Activated CD4-positive, alpha-beta T cell treated with anti-CD3 and anti-CD28 coated beads for 36 hours (primary cell): ENCODE data around the gene GPX4. TPM values are rescaled to one million over a fixed set of nuclear protein-coding genes. Genes with fewer than 3 reads are reported as not detected.

Experiments
- ATAC-seq: fragments of 200-7000 bp; cut with Tn5 transposase; one replicate; pipeline ENCODE4 v1.10.0; 2021; ENCODE audit warnings: mild to moderate bottlenecking, moderate library complexity
- CTCF ChIA-PET: fragments of 350-600 bp; sonication (Branson Sonifier 250); formaldehyde crosslinking; loops from one replicate; lab custom pipeline; 2021; ENCODE audit warnings: antibody characterized with exemption; lab: Charles Lee
- POLR2A ChIA-PET: fragments of 350-600 bp; sonication (Branson Sonifier 250); formaldehyde crosslinking; loops from one replicate; lab custom pipeline; 2021; ENCODE audit warnings: antibody characterized with exemption, inconsistent platforms; lab: Charles Lee
- DNase-seq: peaks from one replicate; pipeline ENCODE4 v3.0.0-alpha.2; 2020
- H3K27ac Mint-ChIP-seq: one replicate; pipeline ENCODE4 v1.8.0; 2021; ENCODE audit warnings: mixed read lengths
- H3K27me3 Mint-ChIP-seq: one replicate; pipeline ENCODE4 v1.8.0; 2021; ENCODE audit warnings: mixed read lengths
- H3K36me3 Mint-ChIP-seq: one replicate; pipeline ENCODE4 v1.8.0; 2021; ENCODE audit warnings: low read depth, mixed read lengths
- H3K4me1 Mint-ChIP-seq: one replicate; pipeline ENCODE4 v1.8.0; 2021; ENCODE audit warnings: mixed read lengths
- H3K4me3 Mint-ChIP-seq: one replicate; pipeline ENCODE4 v1.8.0; 2021; ENCODE audit warnings: mild to moderate bottlenecking, moderate library complexity, mixed read lengths
- H3K9me3 Mint-ChIP-seq: one replicate; pipeline ENCODE4 v1.8.0; 2021; ENCODE audit warnings: low read depth, mixed read lengths
- intact Hi-C, 2 experiments: fragments of 100-400 bp; cut with DNase I in 1 of 2; cut with micrococcal nuclease in 1 of 2; formaldehyde crosslinking; loops; one replicate each; pipeline versions ENCODE4 v1.14.2 to v1.15.1; 2022 to 2024; cut with DNase I, micrococcal nuclease
- total RNA-seq, 2 experiments: library from RNA; stranded (reverse); gene quantifications; one replicate each; pipeline ENCODE4 v1.2.3, GENCODE V29; 2021

The GPX4 gene
- total RNA-seq, 2 experiments from 2014 or later = 192 to 218 TPM

DNA sequence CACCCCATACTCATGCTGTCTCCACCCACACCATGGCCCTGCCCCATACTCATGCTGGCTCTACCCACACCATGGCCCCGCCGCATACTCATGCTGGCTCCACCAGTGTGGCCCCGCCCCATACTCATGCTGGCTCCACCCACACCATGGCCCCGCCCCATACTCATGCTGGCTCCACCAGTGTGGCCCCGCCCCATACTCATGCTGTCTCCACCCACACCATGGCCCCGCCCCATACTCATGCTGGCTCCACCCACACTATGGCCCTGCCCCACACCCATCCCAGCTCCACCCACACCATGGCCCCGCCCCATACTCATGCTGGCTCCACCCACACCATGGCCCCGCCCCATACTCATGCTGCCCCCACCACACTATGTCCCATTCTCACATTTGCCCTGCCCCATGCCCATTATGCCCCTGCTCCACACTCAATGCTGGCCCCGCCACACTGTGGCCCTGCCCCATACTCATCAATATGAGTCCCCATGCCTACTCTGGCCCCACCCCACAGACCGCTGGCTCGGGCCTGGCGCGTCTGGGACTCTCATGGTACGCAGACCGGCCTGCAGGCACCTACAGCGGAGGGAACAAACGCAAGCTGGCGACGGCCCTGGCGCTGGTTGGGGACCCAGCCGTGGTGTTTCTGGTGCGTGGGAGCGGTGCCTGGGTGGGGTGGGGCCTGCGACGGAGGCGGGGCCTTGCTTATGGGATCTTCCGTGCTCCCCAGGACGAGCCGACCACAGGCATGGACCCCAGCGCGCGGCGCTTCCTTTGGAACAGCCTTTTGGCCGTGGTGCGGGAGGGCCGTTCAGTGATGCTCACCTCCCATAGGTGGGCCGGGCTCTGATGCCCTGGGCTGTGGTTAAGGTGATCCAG lies 40.5 kb upstream of the GPX4 start:
- Mint-ChIP-seq H3K27me3 (no peaks in the 10 kb centered on the region), H3K9me3 (no peaks in the 10 kb centered on the region), H3K4me1 (peaks cover 21% of the 10 kb centered on the region), H3K27ac (no peak overlapping the region), H3K4me3 (no peak overlapping the region), H3K36me3 (no peaks in the 10 kb centered on the region)
- ChIA-PET CTCF (interaction anchor here (0.5 to 1.2 kb wide), 2 partner anchors 23 to 24 kb away, joined by 3 to 4 read pairs; partner anchors contain the start of gene ABCA7), POLR2A (no interaction called here)
- DNase-seq = peak; percentile 84
- peak; percentile 28 for ATAC-seq
- intact Hi-C loops = loop anchor here in 1 of 2 experiments (1.0 to 10.0 kb wide), 2 partner anchors 201 to 792 kb away; no protein-coding TSS in a partner anchor

DNA sequence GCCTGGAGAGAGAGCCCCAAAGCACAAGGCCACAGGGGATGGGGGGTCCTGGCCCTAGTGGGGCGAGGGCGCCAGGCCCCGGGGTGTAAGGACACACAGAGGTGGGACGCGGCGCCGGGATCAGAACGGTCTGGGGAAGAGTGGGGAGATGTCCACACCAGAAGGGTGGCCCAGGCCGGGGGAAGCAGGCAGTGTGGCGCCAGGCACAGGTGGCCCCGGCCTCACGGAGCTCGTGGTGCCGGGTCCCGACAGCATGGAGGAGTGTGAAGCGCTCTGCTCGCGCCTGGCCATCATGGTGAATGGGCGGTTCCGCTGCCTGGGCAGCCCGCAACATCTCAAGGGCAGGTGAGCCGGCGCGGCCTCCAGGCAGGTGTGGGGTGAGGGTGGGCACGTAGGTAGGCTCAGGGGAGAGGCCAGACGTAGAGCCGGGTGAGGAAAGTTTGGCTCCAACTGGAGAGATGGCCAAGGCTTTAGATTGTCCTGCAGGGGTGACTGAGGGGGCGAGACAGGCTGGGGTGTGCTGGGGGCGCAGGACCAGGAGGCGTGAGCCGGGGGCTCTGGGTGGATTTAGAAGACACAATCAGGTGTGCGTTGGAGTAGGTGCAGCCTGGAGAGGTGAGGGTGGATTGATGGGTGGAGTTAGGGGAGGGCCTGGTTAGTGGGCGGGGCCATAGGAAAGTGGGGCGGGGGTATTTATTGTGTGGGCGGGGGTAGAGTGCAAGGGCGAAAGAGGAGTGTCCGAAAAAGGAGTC lies 39.7 kb upstream of the GPX4 start:
- CTCF ChIA-PET = interaction anchor here (0.6 to 3.3 kb wide), 12 partner anchors 12 to 197 kb away, joined by 3 to 26 read pairs (median 5); partner anchors contain the start of genes ABCA7, GPX4, RNU6-2 and TMEM259
- no peak for DNase-seq
- intact Hi-C loops = loop anchor here in 1 of 2 experiments (1.0 to 10.0 kb wide), 2 partner anchors 202 to 791 kb away; no protein-coding TSS in a partner anchor

DNA sequence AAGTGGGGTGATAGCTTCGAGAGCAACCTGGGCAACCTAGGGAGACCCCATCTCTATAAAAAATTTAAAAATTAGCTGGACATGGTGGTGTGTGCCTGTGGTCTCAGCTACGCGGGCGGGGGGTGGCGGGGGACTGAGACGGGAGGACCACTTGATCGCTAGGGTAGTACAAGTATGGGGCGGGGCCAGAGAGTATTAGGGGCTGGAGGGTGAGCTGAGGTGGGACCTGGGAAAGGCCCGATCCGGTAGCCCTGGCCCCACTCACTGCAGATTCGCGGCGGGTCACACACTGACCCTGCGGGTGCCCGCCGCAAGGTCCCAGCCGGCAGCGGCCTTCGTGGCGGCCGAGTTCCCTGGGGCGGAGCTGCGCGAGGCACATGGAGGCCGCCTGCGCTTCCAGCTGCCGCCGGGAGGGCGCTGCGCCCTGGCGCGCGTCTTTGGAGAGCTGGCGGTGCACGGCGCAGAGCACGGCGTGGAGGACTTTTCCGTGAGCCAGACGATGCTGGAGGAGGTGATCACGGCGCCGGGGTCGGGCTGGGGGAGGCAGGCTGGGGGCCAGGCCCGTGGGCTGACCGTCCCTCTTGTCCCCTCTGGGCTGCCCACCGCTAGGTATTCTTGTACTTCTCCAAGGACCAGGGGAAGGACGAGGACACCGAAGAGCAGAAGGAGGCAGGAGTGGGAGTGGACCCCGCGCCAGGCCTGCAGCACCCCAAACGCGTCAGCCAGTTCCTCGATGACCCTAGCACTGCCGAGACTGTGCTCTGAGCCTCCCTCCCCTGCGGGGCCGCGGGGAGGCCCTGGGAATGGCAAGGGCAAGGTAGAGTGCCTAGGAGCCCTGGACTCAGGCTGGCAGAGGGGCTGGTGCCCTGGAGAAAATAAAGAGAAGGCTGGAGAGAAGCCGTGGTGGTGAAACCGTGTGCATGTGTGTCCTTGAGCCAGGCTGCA lies 38.9 kb upstream of the GPX4 start:
- no peaks in the 10 kb centered on the region for H3K9me3 Mint-ChIP-seq

More for the DNA sequence above, 39.7 kb upstream of the GPX4 start:
- H3K4me1 Mint-ChIP-seq = peaks cover 27% of the 10 kb centered on the region
- H3K27me3 Mint-ChIP-seq = no peaks in the 10 kb centered on the region
- peaks cover 6% of the 10 kb centered on the region for H3K36me3 Mint-ChIP-seq
- no peak overlapping the region for H3K27ac Mint-ChIP-seq
- no peaks in the 10 kb centered on the region for H3K9me3 Mint-ChIP-seq
- H3K4me3 Mint-ChIP-seq = no peak overlapping the region
- no peak for ATAC-seq
- POLR2A ChIA-PET = interaction anchor here (1.0 kb wide), 2 partner anchors 24 to 43 kb away, joined by 3 to 4 read pairs; partner anchors contain the start of genes ABCA7 and RNU6-2

DNA sequence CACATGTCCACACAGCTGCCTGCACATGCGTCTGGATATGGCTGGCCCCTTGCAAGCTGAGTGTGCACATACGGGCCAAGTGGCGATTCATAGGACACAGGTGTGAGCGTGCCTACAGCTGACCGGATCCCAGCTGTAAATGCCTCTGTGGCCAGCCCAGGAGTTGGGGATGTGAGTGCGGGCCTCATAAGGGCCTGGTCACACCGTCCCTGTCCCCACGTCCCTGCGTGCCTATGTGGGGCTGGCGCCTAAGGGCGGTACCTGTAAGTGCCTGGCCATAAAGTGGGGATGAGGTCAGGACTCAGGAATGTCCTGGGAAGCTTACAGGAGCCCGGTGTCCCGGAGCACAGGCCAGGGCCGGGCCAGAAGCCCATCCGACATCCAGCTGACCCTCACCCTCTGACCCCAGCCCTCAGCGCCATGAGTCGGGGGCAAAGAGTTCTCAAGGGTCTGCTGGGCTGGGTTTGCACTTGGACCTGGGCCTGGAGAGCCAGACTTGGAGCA lies 38.1 kb upstream of the GPX4 start:
- Mint-ChIP-seq H3K27me3 (no peaks in the 10 kb centered on the region), H3K27ac (no peak overlapping the region)
- intact Hi-C loops = loop anchor here (2.0 to 10.0 kb wide), 9 partner anchors 37 to 789 kb away; partner anchors contain the start of genes ATP5F1D (in 1 of the 2), CNN2 (in 1 of the 2), GPX4 (in 1 of the 2) and MIDN (in 1 of the 2)

More for the DNA sequence above, 38.9 kb upstream of the GPX4 start:
- CTCF ChIA-PET = interaction anchor here (0.6 to 3.3 kb wide), 15 partner anchors 11 to 197 kb away, joined by 3 to 26 read pairs (median 4); partner anchors contain the start of genes ABCA7, GPX4, RNU6-2 and TMEM259
- peak; percentile 86 for DNase-seq
- Mint-ChIP-seq H3K27ac (no peak overlapping the region), H3K4me3 (no peak overlapping the region), H3K27me3 (no peaks in the 10 kb centered on the region), H3K4me1 (peaks cover 33% of the 10 kb centered on the region), H3K36me3 (peaks cover 13% of the 10 kb centered on the region)
- POLR2A ChIA-PET = interaction anchor here (1.0 kb wide), 2 partner anchors 25 to 43 kb away, joined by 3 to 4 read pairs; partner anchors contain the start of genes ABCA7 and RNU6-2
- intact Hi-C loops = loop anchor here (5.0 to 10.0 kb wide), 5 partner anchors 37 to 790 kb away; partner anchors contain the start of genes CNN2 (in 1 of the 2), GPX4 (in 1 of the 2) and PTBP1 (in 1 of the 2)
- ATAC-seq = peak; percentile 48

DNA sequence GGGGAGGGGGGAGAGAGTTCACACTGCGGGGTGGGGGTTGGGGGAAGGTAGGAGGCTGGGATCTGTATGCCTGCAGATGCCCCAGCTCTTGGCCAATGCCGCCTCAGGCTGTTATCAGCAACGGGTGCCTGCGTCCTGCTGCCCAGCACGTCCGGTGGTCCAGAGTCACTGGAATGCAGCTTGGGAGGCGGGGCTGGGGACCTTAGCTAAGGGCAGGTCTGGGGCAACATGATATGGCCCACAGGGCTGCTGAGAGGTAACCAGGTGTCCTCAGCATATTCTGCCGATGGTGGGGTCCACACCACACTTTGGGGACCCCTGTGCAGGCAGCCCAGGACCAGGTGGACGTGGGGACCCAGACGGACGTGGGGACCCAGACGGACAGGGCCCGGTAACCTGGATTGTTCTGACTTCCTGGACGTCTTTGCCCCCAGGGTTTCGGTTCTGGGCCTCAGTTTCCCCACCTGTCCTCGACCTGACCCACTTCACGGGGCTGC lies 37.5 kb upstream of the GPX4 start:
- CTCF ChIA-PET = interaction anchor here (0.7 to 3.3 kb wide), 6 partner anchors 10 to 207 kb away, joined by 3 to 26 read pairs (median 6); no protein-coding TSS in a partner anchor
- H3K36me3 Mint-ChIP-seq = peaks cover 19% of the 10 kb centered on the region
- ATAC-seq = no peak
- H3K27me3 Mint-ChIP-seq = no peaks in the 10 kb centered on the region
- H3K27ac Mint-ChIP-seq = no peak overlapping the region
- no peaks in the 10 kb centered on the region for H3K9me3 Mint-ChIP-seq
- POLR2A ChIA-PET = interaction anchor here (1.2 to 2.1 kb wide), 2 partner anchors 14 to 203 kb away, joined by 4 to 8 read pairs; partner anchors contain the start of gene CIRBP
- H3K4me1 Mint-ChIP-seq = peaks cover 35% of the 10 kb centered on the region
- intact Hi-C loops = loop anchor here (2.0 to 10.0 kb wide), 9 partner anchors 36 to 789 kb away; partner anchors contain the start of genes ATP5F1D (in 1 of the 2), CNN2 (in 1 of the 2), GPX4 (in 1 of the 2) and MIDN (in 1 of the 2)
- no peak for DNase-seq
- peak overlapping the region; percentile 55 for H3K4me3 Mint-ChIP-seq

More for the DNA sequence above, 38.1 kb upstream of the GPX4 start:
- ChIA-PET CTCF (interaction anchor here (0.7 to 3.3 kb wide), 7 partner anchors 10 to 208 kb away, joined by 3 to 26 read pairs (median 7); partner anchors contain the start of genes RNU6-2 and TMEM259), POLR2A (no interaction called here)
- Mint-ChIP-seq H3K36me3 (peaks cover 17% of the 10 kb centered on the region), H3K9me3 (no peaks in the 10 kb centered on the region), H3K4me3 (peak overlapping the region; percentile 21), H3K4me1 (peaks cover 35% of the 10 kb centered on the region)
- no peak for DNase-seq
- no peak for ATAC-seq

- peaks cover 38% of the 10 kb centered on the region for H3K4me1 Mint-ChIP-seq
- intact Hi-C loops = loop anchor here (1.0 to 10.0 kb wide), 14 partner anchors 10 to 788 kb away; partner anchors contain the start of genes ABCA7 (in 1 of the 2), ATP5F1D (in 1 of the 2), CNN2 (in 1 of the 2) and GPX4 (in 1 of the 2)
- CTCF ChIA-PET = interaction anchor here (0.8 to 3.3 kb wide), 6 partner anchors 9 to 203 kb away, joined by 3 to 26 read pairs (median 4); partner anchors contain the start of gene CIRBP
- H3K36me3 Mint-ChIP-seq = peaks cover 22% of the 10 kb centered on the region
- DNase-seq = peak; percentile 91
- peak within 1 kb of the TSS; percentile 85 for H3K4me3 Mint-ChIP-seq
- peak; percentile 48 for ATAC-seq
- H3K27ac Mint-ChIP-seq = peak within 1 kb of the TSS; percentile 85
- no peaks in the 10 kb centered on the region for H3K27me3 Mint-ChIP-seq
- POLR2A ChIA-PET = interaction anchor here (0.9 to 2.1 kb wide), 5 partner anchors 9 to 202 kb away, joined by 3 to 8 read pairs (median 4); partner anchors contain the start of gene CIRBP
- no peaks in the 10 kb centered on the region for H3K9me3 Mint-ChIP-seq
Observed at GRCh38 chr19:1066748-1067340, 37.0 kb upstream of the GPX4 start, which contains the start of gene ARHGAP45. Gene ARHGAP45 (plus strand): TSS chr19:1067167. CDS start chr19:1067406, 239 bp downstream.

DNA sequence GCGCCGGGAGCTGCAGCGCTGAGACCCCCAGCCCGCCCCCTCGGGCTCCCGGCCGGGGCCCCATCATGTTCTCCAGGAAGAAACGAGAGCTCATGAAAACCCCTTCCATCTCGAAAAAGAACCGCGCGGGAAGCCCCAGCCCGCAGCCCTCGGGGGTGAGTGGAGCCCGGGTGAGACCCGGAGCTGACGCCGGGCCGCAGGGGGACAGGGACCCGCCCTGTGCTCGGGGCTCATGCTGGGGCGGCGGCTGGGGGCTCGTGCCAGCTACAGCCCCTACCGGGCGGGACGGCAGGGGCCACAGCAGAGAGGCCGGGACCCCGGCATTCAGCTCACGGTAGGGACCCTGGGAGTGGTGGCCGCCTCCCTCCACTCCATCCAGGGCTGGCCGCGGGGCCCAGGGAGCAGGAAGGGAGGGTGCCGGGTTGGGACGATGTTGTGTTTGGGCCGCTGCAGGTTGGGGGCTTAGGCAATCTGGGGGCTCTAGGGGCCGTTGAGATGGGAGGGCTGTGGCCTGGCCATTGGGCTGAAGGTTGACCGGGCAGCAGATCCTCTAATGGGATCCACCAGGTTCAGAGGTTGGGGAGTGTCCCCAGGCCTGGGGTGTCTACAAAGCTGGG lies 36.3 kb upstream of the GPX4 start:
- Mint-ChIP-seq H3K9me3 (no peaks in the 10 kb centered on the region), H3K4me3 (peak overlapping the region; percentile 85), H3K27me3 (no peaks in the 10 kb centered on the region), H3K4me1 (peaks cover 44% of the 10 kb centered on the region), H3K36me3 (peaks cover 28% of the 10 kb centered on the region), H3K27ac (peak overlapping the region; percentile 85)
- DNase-seq = no peak
- ATAC-seq = peak; percentile 20
- ChIA-PET POLR2A (interaction anchor here (0.9 to 2.1 kb wide), 6 partner anchors 8 to 201 kb away, joined by 3 to 8 read pairs (median 4); partner anchors contain the start of gene CIRBP), CTCF (interaction anchor here (0.5 to 3.3 kb wide), 8 partner anchors 9 to 202 kb away, joined by 3 to 26 read pairs (median 3); partner anchors contain the start of gene CIRBP)
- intact Hi-C loops = loop anchor here (1.0 to 10.0 kb wide), 14 partner anchors 10 to 787 kb away; partner anchors contain the start of genes ABCA7 (in 1 of the 2), ATP5F1D (in 1 of the 2), CNN2 (in 1 of the 2) and GPX4 (in 1 of the 2)
